ENCODE data around the gene PBRM1. TPM values are rescaled to one million over a fixed set of nuclear protein-coding genes. Genes with fewer than 3 reads are reported as not detected.
A peak's percentile ranks its signal among the peaks of the same experiment; 100 is the strongest.

The PBRM1 gene
- total RNA-seq, 1 experiment from 2014 or later = 4.4 TPM

GRCh38 chr3:52554026-52554755 lies 131.5 kb downstream of the PBRM1 start:
- in situ Hi-C loops (cut with HindIII; ENCODE audit: low pct_unique_long_range_greater_than_20kb, low sequenced_read_pairs) = no loop called here
- DNase-seq (ENCODE audit: low read depth) = no peak

- in situ Hi-C loops (cut with HindIII; ENCODE audit: low pct_unique_long_range_greater_than_20kb, low sequenced_read_pairs) = no loop called here
- peak; percentile 28 for DNase-seq (ENCODE audit: low read depth)
Observed at GRCh38 chr3:52552089-52552488, 133.6 kb downstream of the PBRM1 start.

- in situ Hi-C loops (cut with HindIII; ENCODE audit: low pct_unique_long_range_greater_than_20kb, low sequenced_read_pairs) = no loop called here
- no peak for DNase-seq (ENCODE audit: low read depth)
Observed at GRCh38 chr3:52551118-52551517, 134.6 kb downstream of the PBRM1 start.

DNA sequence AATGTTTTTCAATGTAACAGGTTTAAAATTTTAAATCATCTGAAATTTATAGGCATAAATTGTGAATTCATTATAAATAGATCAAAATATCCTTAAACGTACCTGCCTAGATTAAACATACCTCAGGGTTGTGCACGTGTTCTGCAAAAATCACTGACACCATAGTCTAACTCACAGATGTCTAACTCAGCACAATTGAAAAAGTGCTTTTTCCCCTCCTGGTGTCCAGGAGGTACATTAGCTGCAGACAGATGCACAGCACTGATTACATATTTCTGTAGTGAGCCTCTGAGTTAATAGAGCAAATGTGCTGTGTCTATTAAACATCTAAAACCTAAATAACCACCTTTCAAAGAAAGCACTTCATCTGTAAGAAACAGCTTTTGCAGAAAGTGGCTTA lies 138.6 kb downstream of the PBRM1 start:
- no peak for DNase-seq (ENCODE audit: low read depth)
- in situ Hi-C loops (cut with HindIII; ENCODE audit: low pct_unique_long_range_greater_than_20kb, low sequenced_read_pairs) = no loop called here

DNA sequence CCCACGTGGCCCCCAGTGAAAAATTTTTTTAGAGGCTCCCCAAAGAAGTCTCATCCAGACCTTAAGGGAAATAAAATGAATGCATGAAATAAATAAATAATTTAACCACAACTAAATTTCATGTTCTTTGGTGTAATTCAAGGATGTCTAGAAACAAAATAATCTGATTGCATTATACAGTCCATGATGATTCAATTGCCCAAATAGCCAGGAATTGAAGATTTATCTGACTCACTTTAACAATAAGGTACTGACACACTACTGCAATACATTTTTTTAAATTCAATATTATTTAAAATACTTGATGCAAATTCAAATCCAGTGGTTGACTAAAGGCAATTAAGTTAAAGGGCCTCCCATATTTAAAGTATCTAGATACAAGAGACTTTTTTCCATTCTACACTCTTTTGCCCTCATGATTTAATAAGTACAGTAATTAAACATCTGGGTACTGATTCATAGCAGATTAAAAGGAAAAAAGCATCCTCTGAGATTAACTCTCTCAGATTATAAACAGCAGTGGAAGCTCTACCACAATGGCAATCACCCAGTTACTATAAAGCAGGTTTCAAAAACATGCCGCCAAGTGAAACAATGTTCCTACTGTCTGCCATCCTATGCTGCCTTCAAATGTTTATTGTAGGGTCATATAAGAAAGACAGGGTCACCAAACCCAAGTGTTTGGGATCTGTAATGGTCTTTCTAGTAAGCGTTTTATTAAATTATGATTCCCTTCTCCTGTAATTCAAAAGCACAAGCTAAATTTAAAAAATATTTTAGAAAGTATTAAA lies 139.4 kb downstream of the PBRM1 start:
- DNase-seq (ENCODE audit: low read depth) = no peak
- in situ Hi-C loops (cut with HindIII; ENCODE audit: low pct_unique_long_range_greater_than_20kb, low sequenced_read_pairs) = no loop called here

- no peak for DNase-seq (ENCODE audit: low read depth)
- in situ Hi-C loops (cut with HindIII; ENCODE audit: low pct_unique_long_range_greater_than_20kb, low sequenced_read_pairs) = no loop called here
Observed at GRCh38 chr3:52544937-52545336, 140.8 kb downstream of the PBRM1 start.

DNA sequence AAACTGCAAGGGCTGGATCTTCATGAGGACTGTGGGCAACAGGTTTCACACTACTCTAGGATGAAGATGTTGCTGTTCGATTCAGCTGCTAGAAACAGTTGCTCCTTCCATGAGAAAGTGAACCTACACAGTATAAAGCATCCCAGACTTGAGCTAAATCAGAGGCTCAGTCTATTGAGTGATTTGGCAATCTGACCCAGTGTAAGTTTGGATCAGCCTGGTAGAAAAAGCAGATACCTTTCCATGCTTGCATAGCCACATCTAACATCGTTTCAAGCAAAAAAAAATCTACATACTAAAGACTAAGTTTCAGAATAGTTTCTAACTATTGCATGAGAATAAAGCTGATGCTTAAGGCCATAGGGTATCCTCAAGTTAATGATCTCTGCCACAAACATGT lies 144.7 kb downstream of the PBRM1 start:
- in situ Hi-C loops (cut with HindIII; ENCODE audit: low pct_unique_long_range_greater_than_20kb, low sequenced_read_pairs) = no loop called here
- DNase-seq (ENCODE audit: low read depth) = no peak

DNA sequence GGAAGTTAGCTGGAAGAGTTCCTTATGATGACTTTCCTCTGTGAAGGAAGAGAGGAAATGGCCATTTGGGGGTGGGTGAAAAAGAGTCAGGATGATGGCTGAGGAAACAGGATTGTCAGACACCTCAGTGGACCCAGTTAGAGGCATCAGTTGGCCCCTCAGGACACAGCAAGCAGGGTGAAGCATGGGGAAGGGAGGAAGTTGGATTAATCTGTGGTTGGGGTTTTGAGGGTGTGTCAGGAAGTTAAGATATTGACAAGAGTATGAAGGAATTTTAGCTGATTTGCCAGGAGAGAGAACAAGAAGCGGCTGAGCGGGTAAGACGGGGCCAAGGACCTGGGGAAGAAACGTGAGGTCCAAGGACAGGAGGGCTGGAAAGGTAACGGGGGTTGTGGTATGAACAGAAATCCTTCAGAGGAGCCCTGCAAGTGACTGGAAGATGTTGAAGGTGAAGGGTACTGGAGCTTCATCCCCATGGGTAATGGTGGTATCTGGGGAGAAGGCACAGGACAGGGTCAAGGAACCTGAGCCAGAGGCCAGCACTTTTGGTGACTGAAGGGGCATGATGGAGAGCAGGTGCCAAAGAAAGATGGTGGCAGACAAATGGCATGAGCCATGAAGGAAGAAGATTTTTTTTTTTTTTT lies 146.6 kb downstream of the PBRM1 start:
- in situ Hi-C loops (cut with HindIII; ENCODE audit: low pct_unique_long_range_greater_than_20kb, low sequenced_read_pairs) = no loop called here

DNA sequence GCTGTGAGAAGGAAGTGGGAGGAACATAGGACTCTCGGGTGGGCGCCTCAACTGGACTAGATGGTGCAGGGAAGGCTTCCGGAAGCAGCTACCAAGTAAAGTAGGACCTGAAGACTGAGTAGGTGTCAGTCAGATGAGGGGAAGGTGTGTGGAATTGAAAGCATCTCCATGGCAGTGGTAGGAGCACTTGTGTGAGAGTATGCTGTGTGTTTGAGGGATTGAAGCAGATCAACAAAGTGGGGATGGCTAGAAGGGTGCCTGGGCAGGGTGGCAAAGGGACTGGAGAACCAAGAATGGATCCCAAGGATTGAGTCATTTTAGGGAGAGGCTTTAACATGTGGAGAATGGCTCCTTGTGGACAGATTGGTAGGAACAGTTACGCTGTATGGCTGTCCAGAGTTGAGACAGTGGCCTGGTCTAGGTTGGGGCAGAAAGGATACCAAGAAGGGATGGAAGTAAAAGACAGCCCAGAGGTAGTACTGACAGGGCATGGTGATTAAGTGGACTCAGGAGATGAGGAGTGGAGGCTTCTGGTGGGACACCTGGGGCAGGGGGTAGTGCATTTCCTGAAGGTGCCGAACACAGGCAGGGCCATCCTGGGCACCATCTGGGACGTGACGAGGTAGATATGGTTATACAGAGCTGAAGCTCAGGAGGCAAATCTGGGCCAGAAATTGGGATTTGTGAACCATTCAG lies 147.8 kb downstream of the PBRM1 start:
- in situ Hi-C loops (cut with HindIII; ENCODE audit: low pct_unique_long_range_greater_than_20kb, low sequenced_read_pairs) = no loop called here
- DNase-seq (ENCODE audit: low read depth) = no peak

More for the DNA sequence above, 146.6 kb downstream of the PBRM1 start:
- no peak for DNase-seq (ENCODE audit: low read depth)

DNA sequence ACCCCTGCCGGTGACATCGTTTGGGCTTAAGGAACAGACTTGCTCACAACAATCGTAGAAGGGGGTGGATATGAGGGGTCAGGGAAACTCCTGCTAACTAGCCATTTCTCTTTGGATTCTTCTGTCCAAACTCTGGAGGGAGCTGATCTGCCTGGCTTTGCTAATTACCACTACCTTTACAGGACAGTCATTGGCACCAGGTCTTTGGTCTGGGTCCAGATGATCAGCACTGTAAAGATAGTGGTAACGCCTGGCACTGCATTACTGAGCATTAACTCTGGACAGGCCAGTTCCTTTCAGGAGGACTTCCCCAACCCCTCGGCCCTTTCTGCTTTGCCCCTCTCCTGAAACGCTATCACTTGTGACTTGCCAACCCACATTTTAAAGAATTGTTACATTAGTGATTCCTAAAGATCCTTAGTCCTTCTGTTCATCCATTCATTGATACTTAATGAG lies 148.5 kb downstream of the PBRM1 start:
- DNase-seq (ENCODE audit: low read depth) = peak; percentile 12
- in situ Hi-C loops (cut with HindIII; ENCODE audit: low pct_unique_long_range_greater_than_20kb, low sequenced_read_pairs) = no loop called here

DNA sequence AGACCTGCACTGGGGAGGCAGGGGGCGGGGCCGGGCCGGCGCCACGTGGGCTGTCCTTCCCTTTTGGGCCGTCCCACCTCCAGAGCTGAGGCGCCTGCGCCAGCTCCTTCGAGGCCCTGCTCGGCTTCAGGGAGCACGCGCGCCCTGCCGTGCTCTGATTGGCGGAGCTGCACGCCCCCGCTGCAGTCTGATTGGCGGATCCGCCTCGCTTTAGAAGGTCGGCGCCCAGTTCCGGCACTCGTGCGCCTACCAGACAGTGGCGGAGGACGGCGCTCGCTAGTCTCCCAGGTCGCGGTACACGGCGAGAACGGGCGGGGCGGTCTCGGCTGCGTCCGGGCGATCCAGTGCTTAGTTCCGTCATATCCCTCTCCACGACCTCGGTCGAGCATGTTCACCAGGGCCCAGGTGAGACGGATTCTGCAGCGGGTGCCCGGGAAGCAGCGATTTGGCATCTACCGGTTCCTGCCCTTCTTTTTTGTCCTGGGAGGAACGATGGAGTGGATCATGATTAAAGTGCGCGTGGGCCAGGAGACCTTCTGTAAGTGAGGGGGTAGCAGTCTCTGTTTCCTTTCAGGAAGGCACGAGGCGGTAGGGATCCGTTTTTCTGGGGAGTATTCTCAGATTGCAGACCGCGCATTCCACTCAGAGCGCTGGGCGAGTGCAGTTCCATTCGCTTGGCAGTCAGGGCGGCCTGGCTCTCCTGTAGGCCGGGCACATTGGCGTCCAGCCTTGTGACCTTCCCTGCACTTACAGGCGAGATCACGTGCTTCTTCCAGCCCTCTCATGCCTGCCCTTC lies 149.1 kb downstream of the PBRM1 start, which contains the start of gene UQCC5:
Gene UQCC5 (plus strand): TSS at position 237 of the 796 bp plus-strand sequence. CDS start 151 bp downstream, at position 388.
- peak; percentile 97 for DNase-seq (ENCODE audit: low read depth)
- in situ Hi-C loops (cut with HindIII; ENCODE audit: low pct_unique_long_range_greater_than_20kb, low sequenced_read_pairs) = no loop called here

DNA sequence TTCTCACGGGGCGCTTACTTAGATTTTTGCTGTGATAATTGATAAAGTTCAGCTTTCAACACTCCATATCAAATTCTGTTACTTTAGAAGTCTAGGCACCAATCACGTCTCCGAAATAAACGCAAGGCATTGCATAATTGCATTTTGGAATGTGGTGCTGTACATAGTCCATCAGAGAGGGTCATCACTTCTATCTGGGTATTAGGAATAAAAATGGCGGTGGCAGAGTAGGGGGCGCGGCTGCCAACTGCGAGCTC lies 149.7 kb downstream of the PBRM1 start:
- in situ Hi-C loops (cut with HindIII; ENCODE audit: low pct_unique_long_range_greater_than_20kb, low sequenced_read_pairs) = no loop called here
- DNase-seq (ENCODE audit: low read depth) = no peak

DNA sequence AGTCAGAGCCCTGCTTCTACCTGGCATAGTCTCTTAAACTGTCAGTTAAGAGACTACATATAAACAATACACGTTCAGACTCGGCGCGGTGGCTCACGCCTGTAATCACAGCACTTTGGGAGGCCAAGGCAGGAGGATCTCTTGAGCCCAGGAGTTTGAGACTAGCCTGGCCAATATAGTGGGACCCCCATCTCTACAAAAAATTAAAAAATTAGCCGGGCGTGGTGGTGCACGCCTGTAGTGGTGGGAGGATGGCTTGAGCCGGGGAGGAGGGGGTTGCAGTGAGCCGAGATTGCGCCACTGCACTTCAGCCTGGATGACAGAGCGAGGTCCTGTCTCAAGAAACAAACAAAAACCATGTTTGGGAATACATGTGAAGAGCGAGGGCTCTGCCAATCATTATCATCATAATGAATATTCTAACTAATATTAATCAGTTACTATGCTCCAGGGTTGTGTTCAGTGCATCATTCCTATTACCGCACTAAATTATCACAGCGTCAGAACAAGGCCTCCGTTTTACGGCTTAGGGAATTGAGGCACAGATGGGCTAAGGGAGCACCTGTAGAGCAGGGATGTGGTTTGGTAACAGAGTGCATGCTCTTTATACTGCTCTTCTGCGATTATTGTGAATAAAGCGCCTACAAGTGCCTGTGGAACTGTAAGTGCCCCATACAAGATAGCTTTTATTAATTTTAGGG lies 150.2 kb downstream of the PBRM1 start:
- no peak for DNase-seq (ENCODE audit: low read depth)
- in situ Hi-C loops (cut with HindIII; ENCODE audit: low pct_unique_long_range_greater_than_20kb, low sequenced_read_pairs) = no loop called here

DNA sequence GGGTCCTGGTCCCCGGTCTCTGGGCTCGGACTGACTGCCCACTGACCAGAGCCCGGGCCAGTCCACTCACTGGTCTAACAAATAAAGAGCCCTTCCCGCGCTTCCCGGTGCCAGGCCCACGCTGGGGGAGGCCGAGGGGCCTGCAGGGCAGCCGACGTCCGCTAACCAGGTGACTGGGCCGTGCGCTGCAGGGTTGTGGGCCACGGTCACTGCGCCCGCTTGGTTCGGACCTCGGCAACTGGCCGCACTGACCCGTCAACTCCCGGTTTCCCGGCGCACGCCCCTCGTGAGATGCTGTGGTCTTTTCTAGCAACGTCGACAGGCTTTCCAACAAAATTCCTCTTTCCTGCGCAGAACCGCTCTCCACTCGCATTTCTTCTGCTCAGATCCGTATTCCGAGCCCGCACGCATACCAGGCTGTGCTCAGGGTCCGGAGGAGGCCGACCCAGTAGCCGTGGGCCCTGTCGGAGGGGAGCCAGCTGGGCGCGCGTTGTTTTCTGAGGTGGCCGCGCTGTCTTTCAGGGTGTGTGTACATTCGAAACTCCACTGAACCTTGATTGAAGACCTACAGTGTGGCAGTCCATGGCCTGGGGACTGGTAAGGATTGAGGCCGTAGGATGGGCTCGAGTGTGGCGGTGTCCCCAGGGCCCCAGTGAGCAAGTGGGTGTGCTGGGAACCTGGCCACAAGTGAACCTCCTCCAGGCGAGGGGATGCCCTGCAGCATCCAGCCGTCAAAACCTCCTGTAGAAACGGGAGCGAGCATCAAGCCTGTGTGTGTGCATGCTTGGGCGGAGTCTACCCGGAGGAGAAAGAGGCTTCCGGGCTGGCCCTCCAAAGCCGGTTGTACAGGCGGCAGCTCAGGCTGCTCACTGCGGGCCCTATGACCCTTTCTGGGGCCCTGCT lies 151.2 kb downstream of the PBRM1 start:
- DNase-seq (ENCODE audit: low read depth) = no peak
- in situ Hi-C loops (cut with HindIII; ENCODE audit: low pct_unique_long_range_greater_than_20kb, low sequenced_read_pairs) = no loop called here

GRCh38 chr3:52533623-52534280 lies 152.0 kb downstream of the PBRM1 start, which contains the start of gene NT5DC2:
Gene NT5DC2 (minus strand): TSS chr3:52533857. CDS start chr3:52533737, 120 bp downstream.
- in situ Hi-C loops (cut with HindIII; ENCODE audit: low pct_unique_long_range_greater_than_20kb, low sequenced_read_pairs) = no loop called here
- DNase-seq (ENCODE audit: low read depth) = peak; percentile 52
